Calu3 (cell line): ENCODE results near the gene IGF2BP1. TPM values are rescaled to one million over a fixed set of nuclear protein-coding genes. Genes with fewer than 3 reads are reported as not detected.
"Not testable (repeated sequence)": the region's sequence is repeated elsewhere in the genome, so short reads cannot be mapped to it uniquely, and the experiment has no call there.

Source experiments
- BruUV-seq: library from RNA; stranded (reverse); fragments of 400-500 nt; replicated peaks from 2 replicates; lab custom pipeline; 2021; lab: Mats Ljungman, UMichigan
- CTCF ChIA-PET: fragments of 300-600 bp; sonication (Branson Sonifier 250); formaldehyde crosslinking; loops from one replicate; lab custom pipeline; 2022; ENCODE audit warnings: antibody characterized with exemption; lab: Charles Lee
- DNase-seq: peaks from one replicate; pipeline ENCODE4 v3.0.0; 2022
- H3K27ac Mint-ChIP-seq: one replicate; pipeline ENCODE4 v1.8.0; 2022; ENCODE audit warnings: mixed read lengths; ENCODE audit not compliant: unreplicated experiment
- H3K27me3 Mint-ChIP-seq: one replicate; pipeline ENCODE4 v1.8.0; 2022; ENCODE audit warnings: mixed read lengths; ENCODE audit not compliant: unreplicated experiment
- H3K36me3 Mint-ChIP-seq: one replicate; pipeline ENCODE4 v1.8.0; 2022; ENCODE audit warnings: mild to moderate bottlenecking, moderate library complexity, mixed read lengths; ENCODE audit not compliant: insufficient read depth, unreplicated experiment
- H3K4me1 Mint-ChIP-seq: one replicate; pipeline ENCODE4 v1.8.0; 2022; ENCODE audit warnings: mild to moderate bottlenecking, low read depth, mixed read lengths; ENCODE audit not compliant: unreplicated experiment
- H3K4me3 Mint-ChIP-seq: one replicate; pipeline ENCODE4 v1.8.0; 2022; ENCODE audit warnings: mild to moderate bottlenecking, low read depth, moderate library complexity, mixed read lengths; ENCODE audit not compliant: unreplicated experiment
- H3K9me3 Mint-ChIP-seq: one replicate; pipeline ENCODE4 v1.8.0; 2022; ENCODE audit warnings: low read depth, mixed read lengths; ENCODE audit not compliant: unreplicated experiment
- intact Hi-C: fragments of 100-400 bp; cut with micrococcal nuclease; formaldehyde crosslinking; loops from one replicate; pipeline ENCODE4 v1.10.0; 2022; ENCODE audit not compliant: unreplicated experiment
- total RNA-seq: library from RNA; stranded (reverse); gene quantifications from 2 replicates; pipeline ENCODE4 v1.2.3, GENCODE V29; 2022
- TF ChIP-seq, protein P1 (sequence below): fragments of 200-600 bp; IDR thresholded peaks from one replicate; pipeline ENCODE4 v1.8.0; 2022; ENCODE audit warnings: antibody characterized with exemption; ENCODE audit not compliant: unreplicated experiment

The IGF2BP1 gene
- total RNA-seq, 1 experiment from 2014 or later: 17.6 TPM

DNA sequence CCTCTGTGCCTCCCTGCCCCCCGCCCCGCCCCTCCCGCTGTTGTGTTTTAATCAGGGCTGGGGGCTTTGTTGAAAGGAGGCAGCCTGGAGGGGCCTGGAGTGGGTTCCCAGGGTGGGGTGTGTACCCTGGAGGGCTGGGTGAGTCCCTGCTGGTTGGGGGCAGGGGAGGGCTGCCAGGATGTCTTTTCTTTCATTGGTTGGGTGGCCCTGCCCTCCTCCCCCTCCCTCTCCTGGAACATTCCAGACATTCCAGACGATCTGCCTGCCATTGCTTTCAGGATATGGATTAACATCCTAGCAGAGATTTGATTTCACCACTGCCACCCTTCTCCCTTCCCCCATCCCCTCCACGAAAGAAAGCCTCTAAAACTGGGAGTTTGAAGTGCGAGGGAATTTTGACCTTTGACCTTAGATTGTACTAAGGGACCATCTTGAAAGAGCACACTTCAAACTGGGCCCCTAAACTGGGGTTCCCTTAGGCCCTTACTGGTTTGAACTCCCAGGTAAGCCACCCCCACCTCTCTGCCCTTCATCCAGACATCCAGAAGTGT is 25.3 kb downstream of the IGF2BP1 start:
- DNase-seq: peak; percentile 28
- Mint-ChIP-seq H3K4me1 (no peaks in the 10 kb centered on the region), H3K27me3 (no peaks in the 10 kb centered on the region), H3K27ac (no peak overlapping the region), H3K9me3 (no peaks in the 10 kb centered on the region), H3K4me3 (no peak overlapping the region), H3K36me3 (no peaks in the 10 kb centered on the region)
- intact Hi-C loops: no loop called here
- CTCF ChIA-PET: no interaction called here
- TF ChIP-seq, protein P1, sequence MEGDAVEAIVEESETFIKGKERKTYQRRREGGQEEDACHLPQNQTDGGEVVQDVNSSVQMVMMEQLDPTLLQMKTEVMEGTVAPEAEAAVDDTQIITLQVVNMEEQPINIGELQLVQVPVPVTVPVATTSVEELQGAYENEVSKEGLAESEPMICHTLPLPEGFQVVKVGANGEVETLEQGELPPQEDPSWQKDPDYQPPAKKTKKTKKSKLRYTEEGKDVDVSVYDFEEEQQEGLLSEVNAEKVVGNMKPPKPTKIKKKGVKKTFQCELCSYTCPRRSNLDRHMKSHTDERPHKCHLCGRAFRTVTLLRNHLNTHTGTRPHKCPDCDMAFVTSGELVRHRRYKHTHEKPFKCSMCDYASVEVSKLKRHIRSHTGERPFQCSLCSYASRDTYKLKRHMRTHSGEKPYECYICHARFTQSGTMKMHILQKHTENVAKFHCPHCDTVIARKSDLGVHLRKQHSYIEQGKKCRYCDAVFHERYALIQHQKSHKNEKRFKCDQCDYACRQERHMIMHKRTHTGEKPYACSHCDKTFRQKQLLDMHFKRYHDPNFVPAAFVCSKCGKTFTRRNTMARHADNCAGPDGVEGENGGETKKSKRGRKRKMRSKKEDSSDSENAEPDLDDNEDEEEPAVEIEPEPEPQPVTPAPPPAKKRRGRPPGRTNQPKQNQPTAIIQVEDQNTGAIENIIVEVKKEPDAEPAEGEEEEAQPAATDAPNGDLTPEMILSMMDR: no peak
- BruUV-seq: no TSS peak

DNA sequence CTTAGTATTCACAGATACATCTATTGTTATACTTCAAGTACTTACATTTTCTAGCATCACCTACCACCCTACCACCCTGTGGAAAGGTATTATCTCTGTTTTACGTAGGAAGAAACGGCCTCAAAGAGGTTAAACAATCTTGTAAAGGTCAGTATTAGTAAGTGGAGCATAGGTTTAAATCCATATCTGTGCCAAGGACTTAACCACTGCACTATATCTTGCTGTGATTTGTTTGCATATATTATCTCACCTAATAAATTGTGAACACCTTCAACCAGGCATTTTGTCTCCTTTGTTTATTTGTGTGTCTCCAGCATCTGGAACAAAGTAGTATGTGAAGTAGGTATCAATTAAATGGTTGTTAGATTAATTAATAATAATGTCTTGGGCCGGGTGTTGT is 27.3 kb downstream of the IGF2BP1 start:
- no peak overlapping the region for H3K4me3 Mint-ChIP-seq
- no peak overlapping the region for H3K27ac Mint-ChIP-seq
- intact Hi-C loops: no loop called here
- H3K9me3 Mint-ChIP-seq: no peaks in the 10 kb centered on the region
- BruUV-seq: no TSS peak
- no peak for DNase-seq
- TF ChIP-seq, protein P1: no peak
- CTCF ChIA-PET: no interaction called here
- no peaks in the 10 kb centered on the region for H3K27me3 Mint-ChIP-seq
- no peaks in the 10 kb centered on the region for H3K4me1 Mint-ChIP-seq
- no peaks in the 10 kb centered on the region for H3K36me3 Mint-ChIP-seq

DNA sequence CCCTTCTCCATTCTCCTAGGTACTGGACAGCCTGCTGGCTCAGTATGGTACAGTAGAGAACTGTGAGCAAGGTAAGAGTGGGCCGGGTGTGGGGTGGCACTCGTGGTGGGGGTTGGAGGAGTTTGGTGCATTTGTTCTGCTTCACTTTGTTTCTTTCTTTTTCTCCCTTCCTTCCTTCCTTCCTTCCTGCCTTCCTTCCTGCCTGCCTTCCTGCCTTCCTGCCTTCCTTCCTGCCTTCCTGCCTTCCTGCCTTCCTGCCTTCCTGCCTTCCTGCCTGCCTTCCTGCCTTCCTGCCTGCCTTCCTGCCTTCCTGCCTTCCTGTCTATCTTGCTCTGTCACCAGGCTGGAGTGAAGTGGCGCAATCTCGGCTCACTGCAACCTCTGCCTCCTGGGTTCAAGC is 29.3 kb downstream of the IGF2BP1 start:
- H3K27me3 Mint-ChIP-seq, intact Hi-C loops, H3K36me3 Mint-ChIP-seq, H3K9me3 Mint-ChIP-seq, BruUV-seq, CTCF ChIA-PET, DNase-seq, H3K27ac Mint-ChIP-seq, H3K4me3 Mint-ChIP-seq, H3K4me1 Mint-ChIP-seq: not testable (repeated sequence)

DNA sequence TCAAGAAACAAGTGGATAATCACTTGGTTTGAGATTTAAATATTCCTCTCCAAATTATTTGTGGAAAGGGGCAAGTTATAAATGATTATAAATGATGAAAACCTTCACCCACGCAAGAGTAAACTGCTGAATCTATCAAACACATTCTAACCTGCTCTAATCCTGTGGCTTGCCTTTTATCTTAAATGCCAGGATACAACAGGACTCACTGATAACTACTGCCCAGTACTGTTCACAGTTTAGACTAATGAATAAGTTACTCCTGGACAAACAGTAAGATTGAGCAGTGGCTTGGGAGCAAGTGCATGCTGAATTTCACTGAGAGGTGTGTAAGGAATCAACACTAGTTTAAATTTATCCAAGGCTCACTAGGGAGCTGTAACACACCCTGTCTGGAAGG is 31.1 kb downstream of the IGF2BP1 start:
- Mint-ChIP-seq H3K9me3 (no peaks in the 10 kb centered on the region), H3K36me3 (no peaks in the 10 kb centered on the region), H3K4me1 (peaks cover 11% of the 10 kb centered on the region), H3K27me3 (no peaks in the 10 kb centered on the region), H3K4me3 (no peak overlapping the region), H3K27ac (no peak overlapping the region)
- intact Hi-C loops: no loop called here
- CTCF ChIA-PET: interaction anchor here (1.0 to 2.1 kb wide), 2 partner anchors 13 to 67 kb away, joined by 3 to 5 read pairs; no protein-coding TSS in a partner anchor
- TF ChIP-seq, protein P1: no peak
- no peak for DNase-seq
- BruUV-seq: no TSS peak

DNA sequence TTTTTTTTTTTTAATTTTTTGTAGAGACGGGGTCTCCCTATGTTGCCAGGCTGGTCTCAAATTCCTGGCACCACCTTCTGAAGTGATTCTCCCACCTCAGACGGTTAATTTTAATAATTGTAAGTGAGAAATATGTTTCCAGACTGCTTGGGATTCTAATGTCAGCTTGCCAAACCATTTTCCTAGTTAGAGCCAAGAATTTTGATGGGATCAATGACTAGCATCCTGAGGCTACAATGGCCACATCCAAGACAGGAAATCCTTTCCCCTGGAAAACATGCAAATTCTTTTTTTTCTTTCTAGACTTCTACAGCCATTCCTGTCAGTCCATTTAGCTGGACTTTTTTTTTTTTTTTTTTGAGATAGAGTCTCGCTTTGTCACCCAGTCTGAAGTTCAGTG is 32.6 kb downstream of the IGF2BP1 start:
- H3K9me3 Mint-ChIP-seq: no peaks in the 10 kb centered on the region
- no peak for DNase-seq
- H3K4me1 Mint-ChIP-seq: peaks cover 11% of the 10 kb centered on the region
- TF ChIP-seq, protein P1: no peak
- intact Hi-C loops: loop anchor here (5.0 to 10.0 kb wide), 2 partner anchors 138 to 195 kb away; partner anchors contain the start of gene ATP5MC1
- no TSS peak for BruUV-seq
- CTCF ChIA-PET: interaction anchor here (0.6 to 2.1 kb wide), 4 partner anchors 8 to 151 kb away, joined by 3 to 5 read pairs (median 4); no protein-coding TSS in a partner anchor
- no peak overlapping the region for H3K4me3 Mint-ChIP-seq
- no peaks in the 10 kb centered on the region for H3K27me3 Mint-ChIP-seq
- no peak overlapping the region for H3K27ac Mint-ChIP-seq
- H3K36me3 Mint-ChIP-seq: no peaks in the 10 kb centered on the region
